Measurements from ENCODE around the gene RAB34. TPM values are rescaled to one million over a fixed set of nuclear protein-coding genes. Genes with fewer than 3 reads are reported as not detected.

Gene RAB34
- polyA plus RNA-seq, 3 donors, result 7.9 to 125 (median 38.3) TPM

Other genes with a start within 250 kb of the RAB34 start
- under 1 TPM in 2 of 3 donors, not detected in 1; 0.03 to 0.09 TPM for gene SLC13A2, start 244.2 kb downstream of the RAB34 start, polyA plus RNA-seq
- gene FOXN1, start 211.5 kb downstream of the RAB34 start, polyA plus RNA-seq, result under 1 TPM in 2 of 3 donors, not detected in 1; 0.01 to 0.03 TPM
- gene UNC119, start 165.2 kb downstream of the RAB34 start, polyA plus RNA-seq, result 10 to 100 TPM; 12.5 to 16.6 (median 15.0) TPM
- gene PIGS, start 146.3 kb downstream of the RAB34 start, polyA plus RNA-seq, result 10 to 100 TPM; 18.9 to 60.3 (median 24.8) TPM
- gene ALDOC, start 141.0 kb downstream of the RAB34 start, polyA plus RNA-seq, result 10 to 100 TPM in 2 of 3 donors, 1 to 10 TPM in 1; 5.4 to 59.0 (median 23.8) TPM
- gene SPAG5, start 118.8 kb downstream of the RAB34 start, polyA plus RNA-seq, result 1 to 10 TPM; 1.5 to 3.3 (median 2.9) TPM
- gene RSKR, start 103.7 kb downstream of the RAB34 start, polyA plus RNA-seq, result 1 to 10 TPM; 1.8 to 3.3 (median 2.9) TPM
- gene BLTP2, start 72.7 kb downstream of the RAB34 start, polyA plus RNA-seq, result 10 to 100 TPM; 19.6 to 42.6 (median 33.7) TPM
- 10 to 100 TPM; 31.0 to 45.5 (median 40.4) TPM for gene SDF2, start 56.0 kb downstream of the RAB34 start, polyA plus RNA-seq
- gene SUPT6H, start 55.7 kb downstream of the RAB34 start, polyA plus RNA-seq, result 10 to 100 TPM; 16.3 to 33.9 (median 33.6) TPM
- 1 to 10 TPM in 2 of 3 donors, under 1 TPM in 1; 0.35 to 2.9 (median 1.2) TPM for gene PROCA1, start 6.0 kb downstream of the RAB34 start, polyA plus RNA-seq
- 1,000 to 10,000 TPM in 2 of 3 donors, 100 to 1,000 TPM in 1; 866 to 1,848 (median 1,584) TPM for gene RPL23A, start 2.1 kb upstream of the RAB34 start, polyA plus RNA-seq
- 10 to 100 TPM in 1 of 3 donors, 1 to 10 TPM in 2; 2.4 to 11.7 (median 5.4) TPM for gene TLCD1, start 8.4 kb upstream of the RAB34 start, polyA plus RNA-seq
- 1 to 10 TPM; 1.8 to 2.7 (median 1.9) TPM for gene NEK8, start 10.9 kb upstream of the RAB34 start, polyA plus RNA-seq
- 10 to 100 TPM; 10.9 to 22.7 (median 19.5) TPM for gene TRAF4, start 26.1 kb upstream of the RAB34 start, polyA plus RNA-seq
- 1 to 10 TPM; 4.9 to 9.2 (median 5.6) TPM for gene FAM222B, start 124.9 kb upstream of the RAB34 start, polyA plus RNA-seq
- gene ERAL1, start 137.1 kb upstream of the RAB34 start, polyA plus RNA-seq, result 10 to 100 TPM; 22.8 to 40.5 (median 34.1) TPM
- gene FLOT2, start 179.9 kb upstream of the RAB34 start, polyA plus RNA-seq, result 100 to 1,000 TPM in 1 of 3 donors, 10 to 100 TPM in 2; 34.9 to 115 (median 76.6) TPM
- 1 to 10 TPM; 3.9 to 6.5 (median 5.3) TPM for gene DHRS13, start 185.2 kb upstream of the RAB34 start, polyA plus RNA-seq
- 10 to 100 TPM; 13.5 to 17.2 (median 14.0) TPM for gene PHF12, start 233.7 kb upstream of the RAB34 start, polyA plus RNA-seq